CD14-positive monocyte (primary cell): ENCODE data around the gene DSTN. TPM values are rescaled to one million over a fixed set of nuclear protein-coding genes. Genes with fewer than 3 reads are reported as not detected.
A peak's percentile ranks its signal among the peaks of the same experiment; 100 is the strongest.

ENCODE experiments used
- DNase-seq, 3 donors: peaks; one replicate each; pipeline ENCODE4 v3.0.0-alpha.2; 2011 to 2022
- H2AFZ ChIP-seq: 2 replicates; pipeline ENCODE4 v1.6.0; 2012; ENCODE audit warnings: mild to moderate bottlenecking, low read depth, low read length, inconsistent platforms; ENCODE audit not compliant: insufficient read depth, poor library complexity, severe bottlenecking
- H3K27ac ChIP-seq, 2 donors: 1 replicate in 1 of 2; 2 replicates in 1 of 2; pipeline ENCODE4 v1.5.1; 2012 to 2013; ENCODE audit warnings: low read length in 2 of 2, control low read depth in 1 of 2, inconsistent platforms in 1 of 2, low read depth in 1 of 2, mild to moderate bottlenecking in 1 of 2
- H3K27me3 ChIP-seq, 2 donors: one replicate each; pipeline versions ENCODE4 v1.6.0 to v1.6.1; 2011 to 2013; ENCODE audit warnings: low read length in 2 of 2; ENCODE audit not compliant: control insufficient read depth in 2 of 2, insufficient read depth in 2 of 2
- H3K36me3 ChIP-seq, 2 donors: replicated peaks in 1 of 2; 1 replicate in 1 of 2; 2 replicates in 1 of 2; pipeline versions ENCODE4 v1.5.1 to v1.6.1; 2012 to 2013; ENCODE audit warnings: low read length in 2 of 2, control low read depth in 1 of 2, inconsistent platforms in 1 of 2, mild to moderate bottlenecking in 1 of 2; ENCODE audit not compliant: insufficient read depth in 2 of 2, control insufficient read depth in 1 of 2
- H3K4me1 ChIP-seq, 2 donors: 1 replicate in 1 of 2; 2 replicates in 1 of 2; pipeline versions ENCODE4 v1.5.1 to v1.6.1; 2012 to 2013; ENCODE audit warnings: low read length in 2 of 2, control low read depth in 1 of 2, inconsistent platforms in 1 of 2, mild to moderate bottlenecking in 1 of 2, moderate library complexity in 1 of 2; ENCODE audit not compliant: insufficient read depth in 2 of 2, control insufficient read depth in 1 of 2
- H3K4me2 ChIP-seq: replicated peaks from 2 replicates; pipeline ENCODE3; 2012; ENCODE audit warnings: low read length, moderate library complexity, mild to moderate bottlenecking; ENCODE audit not compliant: poor library complexity, severe bottlenecking; ENCODE audit errors: extremely low read depth
- H3K4me3 ChIP-seq, 3 experiments: fragments of 200-600 bp in 1 of 3; sonication (generic) in 1 of 3; replicated peaks in 1 of 3; 1 replicate in 2 of 3; 2 replicates in 1 of 3; pipeline ENCODE4 v1.5.1; 2011 to 2013; ENCODE audit warnings: low read length in 3 of 3, mild to moderate bottlenecking in 3 of 3, control low read depth in 2 of 3, low read depth in 2 of 3, inconsistent platforms in 1 of 3, moderate library complexity in 1 of 3
- H3K79me2 ChIP-seq: 2 replicates; pipeline ENCODE4 v1.6.0; 2012; ENCODE audit warnings: mild to moderate bottlenecking, control low read depth, inconsistent platforms, low read length, moderate library complexity; ENCODE audit not compliant: insufficient read depth
- H3K9ac ChIP-seq: 2 replicates; pipeline ENCODE4 v1.6.0; 2017; ENCODE audit warnings: low read length, mild to moderate bottlenecking; ENCODE audit not compliant: insufficient read depth, poor library complexity, severe bottlenecking
- H3K9me3 ChIP-seq, 2 donors: replicated peaks in 1 of 2; 1 replicate in 1 of 2; 2 replicates in 1 of 2; pipeline versions ENCODE4 v1.5.1 to v1.6.1; 2012 to 2013; ENCODE audit warnings: low read length in 2 of 2, control low read depth in 1 of 2; ENCODE audit not compliant: control insufficient read depth in 1 of 2, insufficient read depth in 1 of 2
- H4K20me1 ChIP-seq: 2 replicates; pipeline ENCODE4 v1.6.0; 2012; ENCODE audit warnings: mild to moderate bottlenecking, low read length, control low read depth, moderate library complexity; ENCODE audit not compliant: insufficient read depth
- H3K27ac Mint-ChIP-seq, 7 donors: one replicate each; pipeline ENCODE4 v1.8.0; 2020; ENCODE audit warnings: mild to moderate bottlenecking in 7 of 7, mixed read lengths in 7 of 7, moderate library complexity in 6 of 7, inconsistent platforms in 2 of 7
- H3K27me3 Mint-ChIP-seq, 3 donors: one replicate each; pipeline ENCODE4 v1.8.0; 2021 to 2022; ENCODE audit warnings: low read depth in 3 of 3, mild to moderate bottlenecking in 3 of 3, mixed read lengths in 3 of 3, moderate library complexity in 3 of 3, inconsistent platforms in 1 of 3
- H3K36me3 Mint-ChIP-seq, 2 donors: one replicate each; pipeline ENCODE4 v1.8.0; 2020; ENCODE audit warnings: mixed read lengths in 2 of 2, inconsistent platforms in 1 of 2, mild to moderate bottlenecking in 1 of 2
- H3K4me1 Mint-ChIP-seq: one replicate; pipeline ENCODE4 v1.8.0; 2020; ENCODE audit warnings: mild to moderate bottlenecking, mixed read lengths
- H3K4me3 Mint-ChIP-seq, 2 donors: one replicate each; pipeline ENCODE4 v1.8.0; 2020; ENCODE audit warnings: mild to moderate bottlenecking in 2 of 2, mixed read lengths in 2 of 2, moderate library complexity in 1 of 2
- H3K9me3 Mint-ChIP-seq, 7 donors: one replicate each; pipeline ENCODE4 v1.8.0; 2020 to 2022; ENCODE audit warnings: mixed read lengths in 7 of 7, mild to moderate bottlenecking in 6 of 7, moderate library complexity in 6 of 7, inconsistent platforms in 2 of 7
- CTCF ChIP-seq: fragments of 200-600 bp; IDR thresholded peaks from one replicate; pipeline ENCODE4 v1.8.0; 2022; ENCODE audit warnings: antibody characterized with exemption, mild to moderate bottlenecking
- WGBS: methylation state at CpG from one replicate; pipeline ENCODE4 v1.1.5; 2013; ENCODE audit warnings: missing lambda C conversion rate; ENCODE audit not compliant: insufficient coverage; 5-methylcytosine and 5-hydroxymethylcytosine counted together
- intact Hi-C, 2 donors: fragments of 100-400 bp; cut with micrococcal nuclease; formaldehyde crosslinking; loops; one replicate each; pipeline versions ENCODE4 v1.15.0 to v1.15.1; 2023
- polyA plus RNA-seq, 3 donors: library from polyadenylated mRNA; depleted of rRNA in 1 of 3; unstranded in 2 of 3; stranded (reverse) in 1 of 3; fragments of 300-500 nt in 2 of 3; fragments of >200 nt in 1 of 3; fragmentation: Illumina TruSeq in 2 of 3; gene quantifications; 1 replicate in 2 of 3; 2 replicates in 1 of 3; pipeline ENCODE4 v1.2.3, GENCODE V29; 2012 to 2021

DSTN gene
- polyA plus RNA-seq, 3 donors = 15.6 to 63.8 (median 58.4) TPM

DNA sequence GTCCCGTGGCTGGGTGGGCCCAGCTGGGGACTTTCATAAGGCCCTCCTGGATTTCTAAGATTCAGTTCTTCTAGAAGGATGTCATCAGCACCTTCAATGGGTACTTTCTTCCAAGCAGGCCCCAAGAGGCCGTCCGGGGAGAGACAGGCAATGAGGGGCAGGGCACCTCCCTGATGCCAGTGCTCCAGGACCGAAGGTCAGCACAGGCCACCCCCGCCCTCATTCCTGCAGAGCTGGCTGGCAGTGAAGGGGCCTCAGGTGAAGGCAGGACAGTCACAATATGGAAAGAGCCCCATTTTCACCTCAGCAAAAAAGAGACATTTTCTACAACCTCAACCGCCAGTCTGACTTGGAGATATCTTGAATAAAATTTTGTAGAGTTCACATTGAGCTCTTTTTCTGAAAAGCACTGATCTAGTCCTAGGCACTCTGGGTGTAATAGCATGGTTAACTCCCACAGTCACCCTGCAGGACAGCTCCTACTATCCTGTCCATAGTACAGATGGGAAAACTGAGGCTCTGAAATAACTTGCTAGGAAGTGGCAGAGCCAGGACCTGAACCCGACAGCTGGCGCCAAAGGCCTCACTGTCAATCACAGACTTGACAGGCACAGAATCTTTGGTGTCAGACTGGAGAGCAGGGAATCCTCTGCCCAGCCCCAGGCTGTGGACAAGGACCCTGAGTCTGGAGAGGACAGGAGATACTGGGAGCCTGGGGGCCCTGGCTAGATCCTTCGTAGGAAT lies 61.9 kb downstream of the DSTN start:
- H3K36me3 Mint-ChIP-seq = peaks cover 74 to 99% of the 10 kb centered on the region in 2 donors
- Histone ChIP-seq H3K79me2 (no peaks in the 10 kb centered on the region), H3K36me3 (peaks cover 84 to 100% of the 10 kb centered on the region in 2 donors), H2AFZ (no peak overlapping the region), H3K9ac (no peak overlapping the region), H3K27me3 (no peaks in the 10 kb centered on the region), H3K4me3 (no peak overlapping the region), H3K4me1 (peaks cover 12 to 13% of the 10 kb centered on the region in 2 donors), H4K20me1 (peaks cover 15% of the 10 kb centered on the region), H3K9me3 (no peaks in the 10 kb centered on the region), H3K27ac (no peak overlapping the region), H3K4me2 (no peak overlapping the region)
- no peak for DNase-seq
- no peak overlapping the region for H3K4me3 Mint-ChIP-seq
- H3K4me1 Mint-ChIP-seq = peaks cover 34% of the 10 kb centered on the region
- no peaks in the 10 kb centered on the region for H3K9me3 Mint-ChIP-seq
- WGBS = 100% methylated on average over 8 of the region's 9 CpGs
- H3K27ac Mint-ChIP-seq = peak overlapping the region in 1 of 7 donors; percentile 32
- TF ChIP-seq CTCF = no peak
- intact Hi-C loops = no loop called here
- H3K27me3 Mint-ChIP-seq = peaks cover 0 to 1% (median 1%) of the 10 kb centered on the region in 3 donors

DNA sequence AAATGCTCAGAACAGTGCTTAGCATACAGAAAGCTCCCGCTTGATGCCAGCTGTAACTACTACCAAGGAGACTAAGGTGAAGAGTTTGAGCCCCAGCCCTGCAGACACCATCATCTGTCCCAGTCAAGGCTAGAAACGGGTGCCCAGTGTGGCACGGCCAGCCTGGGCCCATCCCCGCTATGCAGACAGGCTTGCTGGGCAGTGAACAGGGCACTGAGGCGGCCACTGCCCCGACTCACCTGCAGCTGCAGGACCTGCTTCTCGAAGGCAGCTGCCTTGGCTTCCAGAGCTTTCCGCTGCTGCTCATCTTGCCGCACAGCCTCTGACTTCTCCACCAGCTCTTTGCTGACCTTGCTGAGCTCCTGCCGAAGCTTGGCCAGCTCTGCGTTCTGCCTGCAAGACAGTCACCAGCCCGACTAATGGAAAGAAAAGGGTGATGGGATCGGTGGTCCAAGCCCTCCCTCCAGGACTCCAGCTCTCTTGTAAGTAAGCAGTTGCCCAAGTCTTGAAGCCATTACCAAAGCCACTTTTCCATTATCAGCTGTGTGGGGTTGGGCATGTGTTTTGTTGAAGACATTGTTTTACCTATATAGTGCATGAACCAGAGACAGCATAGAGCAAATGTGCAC lies 63.5 kb downstream of the DSTN start:
- 100% methylated on average over 8 of the region's 13 CpGs for WGBS
- Histone ChIP-seq H4K20me1 (peaks cover 15% of the 10 kb centered on the region), H3K4me2 (no peak overlapping the region), H3K4me3 (no peak overlapping the region), H3K27me3 (no peaks in the 10 kb centered on the region), H2AFZ (no peak overlapping the region), H3K36me3 (peaks cover 85 to 100% of the 10 kb centered on the region in 2 donors), H3K27ac (peak overlapping the region in 1 of 2 donors; percentile 15), H3K4me1 (peaks cover 12 to 13% of the 10 kb centered on the region in 2 donors), H3K79me2 (no peaks in the 10 kb centered on the region), H3K9ac (no peak overlapping the region), H3K9me3 (no peaks in the 10 kb centered on the region)
- Mint-ChIP-seq H3K36me3 (peaks cover 68 to 98% of the 10 kb centered on the region in 2 donors), H3K27ac (peak overlapping the region in 1 of 7 donors; percentile 7), H3K4me1 (peaks cover 23% of the 10 kb centered on the region), H3K27me3 (peaks cover 0 to 1% (median 1%) of the 10 kb centered on the region in 3 donors), H3K9me3 (no peaks in the 10 kb centered on the region), H3K4me3 (no peak overlapping the region)
- intact Hi-C loops = no loop called here
- DNase-seq = no peak
- no peak for TF ChIP-seq CTCF
